NCI-H146 (cell line): ENCODE data around the gene MYO18B.

ENCODE experiments used
- DNase-seq: peaks from one replicate; lab custom pipeline; 2025; lab: John Stamatoyannopoulos, UW

The MYO18B gene

GRCh38 chr22:25749420-25750169 is 7.6 kb downstream of the MYO18B start:
- no peak for DNase-seq

- no peak for DNase-seq
These were observed 8.7 kb downstream of the MYO18B start for GRCh38 chr22:25750569-25751173.

GRCh38 chr22:25751174-25751581 is 9.2 kb downstream of the MYO18B start:
- DNase-seq: no peak

- no peak for DNase-seq
These were observed 10.7 kb downstream of the MYO18B start for GRCh38 chr22:25752615-25753214.

- DNase-seq: no peak
These were observed 11.3 kb downstream of the MYO18B start for GRCh38 chr22:25753252-25753651.

GRCh38 chr22:25754527-25755202 is 12.7 kb downstream of the MYO18B start:
- no peak for DNase-seq

GRCh38 chr22:25757686-25758085 is 15.7 kb downstream of the MYO18B start:
- no peak for DNase-seq

- no peak for DNase-seq
These were observed 16.3 kb downstream of the MYO18B start for GRCh38 chr22:25758316-25758715.

GRCh38 chr22:25759825-25760231 is 17.8 kb downstream of the MYO18B start:
- no peak for DNase-seq

- DNase-seq: no peak
These were observed 18.3 kb downstream of the MYO18B start for GRCh38 chr22:25760294-25760693.

- no peak for DNase-seq
These were observed 19.0 kb downstream of the MYO18B start for GRCh38 chr22:25760848-25761595.

- DNase-seq: no peak
These were observed 20.2 kb downstream of the MYO18B start for GRCh38 chr22:25762147-25762546.

GRCh38 chr22:25763239-25763777 is 21.3 kb downstream of the MYO18B start:
- DNase-seq: no peak

GRCh38 chr22:25764270-25765015 is 22.5 kb downstream of the MYO18B start:
- no peak for DNase-seq

GRCh38 chr22:25765016-25765367 is 23.0 kb downstream of the MYO18B start:
- DNase-seq: no peak

GRCh38 chr22:25765801-25766200 is 23.8 kb downstream of the MYO18B start:
- no peak for DNase-seq

- no peak for DNase-seq
These were observed 24.4 kb downstream of the MYO18B start for GRCh38 chr22:25766418-25766817.

GRCh38 chr22:25770333-25770732 is 28.3 kb downstream of the MYO18B start:
- no peak for DNase-seq

- DNase-seq: no peak
These were observed 30.3 kb downstream of the MYO18B start for GRCh38 chr22:25772288-25772687.

- no peak for DNase-seq
These were observed 32.6 kb downstream of the MYO18B start for GRCh38 chr22:25774575-25775026.

GRCh38 chr22:25775531-25775930 is 33.5 kb downstream of the MYO18B start:
- DNase-seq: no peak
